GM12891 (cell line): ENCODE data around the gene CFAP100.

Experiments used
- DNase-seq: peaks from one replicate; pipeline ENCODE4 v3.0.0; 2011; ENCODE audit warnings: low spot score; ENCODE audit not compliant: insufficient read length
- FAIRE-seq: peaks from 2 replicates; lab custom pipeline; 2011; peaks lifted over from hg19 to GRCh38; lab: Jason Lieb, UNC
- PAX5 ChIP-seq: IDR thresholded peaks from 2 replicates; pipeline ENCODE4 v1.6.1; 2011; ENCODE audit warnings: low read length, moderate library complexity, mild to moderate bottlenecking; ENCODE audit not compliant: insufficient read depth, severe bottlenecking
- POLR2A ChIP-seq: IDR thresholded peaks from 2 replicates; pipeline ENCODE4 v1.6.1; 2011; ENCODE audit warnings: low read depth, low read length, control low read depth
- POLR2AphosphoS5 ChIP-seq: IDR thresholded peaks from 2 replicates; pipeline ENCODE4 v1.6.1; 2011; ENCODE audit warnings: low read depth, low read length, control low read depth
- POU2F2 ChIP-seq: IDR thresholded peaks from 2 replicates; pipeline ENCODE4 v1.6.1; 2011; ENCODE audit warnings: low read depth, mild to moderate bottlenecking, control low read depth, low read length, moderate library complexity
- SPI1 ChIP-seq: IDR thresholded peaks from 2 replicates; pipeline ENCODE4 v1.6.1; 2011; ENCODE audit warnings: low read depth, low read length, control low read depth
- TAF1 ChIP-seq: IDR thresholded peaks from 2 replicates; pipeline ENCODE4 v1.6.1; 2011; ENCODE audit warnings: low read depth, low read length, control low read depth

CFAP100 gene

DNA sequence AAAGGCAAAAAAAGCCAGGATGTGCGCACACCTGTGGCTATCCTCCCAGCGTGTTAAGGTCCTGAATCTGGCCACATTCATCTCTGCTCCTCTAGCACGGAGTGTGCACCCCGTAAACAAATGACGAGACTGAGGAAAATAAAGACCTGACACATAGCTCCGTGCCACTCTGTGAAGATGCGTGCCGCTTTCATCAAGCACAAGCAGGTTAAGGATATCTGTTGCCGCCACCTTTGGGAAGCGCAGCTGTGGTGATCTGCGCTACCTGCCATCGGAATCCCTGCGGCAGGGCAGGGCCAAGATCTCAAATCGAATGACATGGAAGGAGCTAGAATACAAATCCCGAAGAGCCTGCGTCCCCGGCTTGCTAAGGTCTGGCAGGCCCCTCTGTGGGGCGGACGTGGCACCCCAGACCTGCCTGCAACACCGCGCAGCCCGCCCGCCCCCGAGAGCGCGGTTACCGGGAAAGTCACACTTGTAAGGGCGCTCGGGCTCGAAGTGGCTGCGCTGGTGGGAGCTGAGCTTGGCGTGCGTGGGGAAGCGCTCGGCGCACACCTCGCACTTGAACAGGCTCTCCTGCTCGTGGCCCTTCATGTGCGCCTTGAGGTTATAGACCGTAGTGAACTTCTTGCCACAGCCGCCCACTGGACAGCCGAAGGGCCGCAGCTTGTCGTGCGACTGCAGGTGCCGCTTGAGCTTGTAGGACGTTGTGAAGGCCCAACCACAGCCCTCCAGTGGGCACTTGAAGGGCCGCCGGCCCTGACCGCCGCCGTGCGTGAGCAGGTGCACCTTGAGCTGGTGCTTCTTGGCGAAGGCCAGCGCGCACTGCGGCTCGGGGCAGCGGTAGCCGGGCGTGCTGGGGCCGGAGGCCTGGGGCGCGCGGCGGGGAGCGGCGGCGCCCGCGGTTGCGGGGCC is 80.0 kb downstream of the CFAP100 start:
- TF ChIP-seq POLR2AphosphoS5 (no peak; the same call in 1 of the 2 replicates), TAF1 (no peak), PAX5 (no peak), POLR2A (no peak), POU2F2 (no peak), SPI1 (no peak)
- FAIRE-seq (no peak), DNase-seq (peak; percentile 60)

DNA sequence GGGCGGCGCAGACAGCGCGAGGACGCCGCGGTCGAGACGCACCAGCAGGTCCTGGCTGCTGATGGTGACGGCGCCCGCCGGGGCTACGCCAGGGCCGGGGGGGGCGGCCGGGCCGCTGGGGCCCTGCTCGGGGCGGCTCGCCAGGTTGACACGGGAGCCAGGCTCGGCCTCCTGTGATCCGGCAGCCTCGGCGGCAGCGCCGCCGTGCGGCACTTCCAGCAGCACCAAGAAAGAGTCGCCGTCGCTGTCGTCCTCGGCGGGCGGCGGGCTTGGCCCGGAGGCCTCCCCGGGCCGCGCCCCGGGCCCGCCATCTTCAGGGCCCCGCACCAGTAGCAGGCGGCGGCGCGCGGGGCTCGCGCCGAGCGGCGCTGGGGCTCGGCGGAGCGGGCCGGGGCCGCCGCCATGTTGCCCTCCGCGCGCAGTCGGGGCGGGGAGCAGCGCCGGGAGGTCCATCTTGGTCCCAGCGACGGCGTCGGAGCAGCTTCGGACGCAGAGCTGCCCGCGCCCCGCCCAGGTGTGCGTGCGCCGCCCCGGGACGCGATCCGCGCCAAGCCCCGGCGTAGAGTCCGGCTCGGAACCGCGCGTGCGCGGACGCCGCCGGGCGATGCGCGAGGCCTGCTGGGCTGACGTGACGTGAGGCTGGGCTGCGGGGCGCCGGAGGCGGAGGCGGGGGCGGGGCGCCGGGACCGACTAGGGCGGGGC is 80.9 kb downstream of the CFAP100 start, which contains the start of gene ZXDC:
ZXDC (minus strand) TSS at position 479 of the 702 bp plus-strand sequence; CDS start at position 453, 26 bp downstream.
- DNase-seq, result peak; percentile 100
- peak; percentile 99 for FAIRE-seq
- TF ChIP-seq POLR2AphosphoS5 (peak; percentile 54), SPI1 (no peak), TAF1 (no peak; the same call in 1 of the 2 replicates), POLR2A (peak; percentile 57; the same call in 1 of the 2 replicates)

DNA sequence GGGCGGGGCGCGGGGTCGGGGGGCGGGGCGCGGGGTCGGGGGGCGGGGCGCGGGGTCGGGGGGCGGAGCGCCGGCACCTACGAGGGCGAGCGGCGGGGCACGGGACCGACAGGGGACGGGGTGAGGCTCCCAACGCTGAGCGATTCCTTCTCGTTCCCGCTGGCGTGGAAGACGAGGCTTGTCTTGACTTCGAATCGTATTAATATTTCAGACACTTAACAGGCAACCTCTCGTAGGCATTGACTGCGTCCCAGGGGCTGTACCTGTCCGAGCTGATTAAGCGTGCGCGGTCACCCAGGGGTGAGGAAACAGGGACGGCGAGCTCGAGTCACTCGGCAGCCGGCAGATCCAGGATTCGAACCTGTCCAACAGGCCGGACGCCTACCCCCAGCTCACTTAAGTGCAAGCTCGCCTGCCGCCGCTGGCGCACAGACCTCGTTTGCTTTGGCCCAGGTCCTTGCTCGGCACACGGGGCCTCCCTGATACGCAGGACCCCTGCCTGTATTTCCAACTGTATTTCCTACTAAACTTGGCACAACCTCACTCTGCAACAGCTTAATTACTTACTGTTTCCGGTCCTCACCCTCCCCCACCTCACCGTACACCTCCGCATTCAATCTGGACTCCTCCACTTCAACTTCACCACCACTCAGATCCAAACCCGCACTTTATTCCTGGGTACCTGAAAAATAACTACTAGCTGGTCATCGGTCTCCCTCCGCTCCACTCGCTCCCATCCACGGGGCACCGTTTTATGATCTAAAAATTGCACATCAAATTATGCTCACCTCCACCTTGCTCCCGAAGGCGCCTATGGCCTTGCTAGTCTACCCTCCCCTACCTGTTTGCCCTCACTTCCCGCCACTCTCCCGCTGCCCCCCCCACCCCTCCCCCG is 81.7 kb downstream of the CFAP100 start:
- FAIRE-seq (no peak), DNase-seq (no peak)
- no peak for TF ChIP-seq PAX5
- no peak for TF ChIP-seq POLR2A
- no peak for TF ChIP-seq TAF1
- no peak for TF ChIP-seq POU2F2
- no peak for TF ChIP-seq SPI1
- TF ChIP-seq POLR2AphosphoS5, result no peak

DNA sequence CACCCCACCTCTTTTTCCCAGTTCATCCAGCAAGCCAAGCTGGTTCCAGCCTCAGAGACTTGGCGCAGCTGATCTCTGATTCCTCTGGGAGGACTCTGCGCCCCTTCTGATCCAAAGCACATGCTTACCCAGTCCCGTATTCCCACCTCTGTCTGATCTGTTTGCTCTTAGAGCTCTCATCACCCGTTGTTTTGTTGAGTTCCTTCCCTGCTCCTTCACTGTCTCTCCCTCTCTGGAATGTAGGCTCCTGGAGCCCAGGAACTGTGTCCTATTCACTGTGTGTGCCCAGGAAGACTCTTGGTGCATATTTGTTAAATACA is 82.3 kb downstream of the CFAP100 start:
- DNase-seq (no peak), FAIRE-seq (no peak)
- TF ChIP-seq TAF1, result no peak
- TF ChIP-seq SPI1, result no peak
- TF ChIP-seq PAX5, result no peak
- TF ChIP-seq POU2F2, result no peak
- TF ChIP-seq POLR2A, result no peak

DNA sequence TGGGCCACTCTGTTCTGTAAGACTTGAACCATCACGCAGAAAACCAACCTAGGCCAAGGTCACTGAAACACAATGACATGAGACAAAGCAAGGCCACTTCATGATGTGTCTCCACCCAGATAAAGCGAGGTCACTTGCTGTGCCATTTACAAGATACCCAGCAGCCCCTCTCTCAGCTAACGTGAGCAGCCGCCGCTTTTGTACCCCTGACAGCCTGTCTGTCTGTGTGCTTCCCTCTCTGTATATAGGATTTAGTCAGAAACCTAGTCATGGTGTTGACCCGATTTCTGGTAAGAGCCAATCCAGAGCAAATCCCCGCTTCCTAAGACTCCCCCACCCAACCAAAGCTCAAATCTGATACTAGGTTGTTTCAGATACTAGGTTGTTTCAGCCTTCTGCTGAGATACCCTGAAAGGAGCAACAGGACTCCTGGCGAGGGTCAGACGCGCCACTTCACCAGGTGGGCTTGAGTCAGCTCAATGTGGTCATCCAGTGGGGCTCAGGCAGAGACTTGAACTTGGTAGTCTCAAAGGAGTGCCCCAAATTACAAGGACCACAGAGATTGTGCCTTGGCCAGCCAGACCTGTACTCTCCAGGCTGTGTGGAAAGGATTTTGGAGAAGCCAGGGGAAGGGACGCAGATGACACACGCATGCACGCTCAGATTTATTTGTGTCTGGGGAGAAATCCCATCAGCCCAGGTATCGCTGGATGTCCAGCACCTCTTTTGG is 84.0 kb downstream of the CFAP100 start:
- TF ChIP-seq PAX5 (no peak), POLR2A (no peak), TAF1 (no peak), SPI1 (no peak), POU2F2 (no peak), POLR2AphosphoS5 (no peak)
- DNase-seq, result no peak
- no peak for FAIRE-seq

DNA sequence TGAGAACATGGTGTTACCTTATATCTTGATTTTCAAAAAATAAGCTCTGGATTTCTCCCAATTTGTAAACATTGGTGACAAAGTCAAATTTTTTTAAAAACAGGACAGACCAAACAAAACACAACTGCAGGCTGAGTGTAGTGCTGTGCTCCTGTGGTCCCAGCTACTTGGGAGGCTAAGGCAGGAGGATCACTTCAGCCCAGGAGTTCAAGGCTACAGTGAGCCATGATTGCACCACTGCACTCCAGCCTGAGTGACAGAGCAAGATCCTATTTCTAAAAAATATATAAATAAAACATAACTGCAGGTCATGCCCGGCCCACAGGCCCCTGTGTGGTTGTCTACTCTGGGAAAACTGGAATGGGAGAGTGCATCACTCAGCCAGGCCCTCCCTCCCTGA is 84.9 kb downstream of the CFAP100 start:
- FAIRE-seq, result no peak
- DNase-seq, result no peak
- TF ChIP-seq SPI1 (no peak), PAX5 (no peak), POLR2AphosphoS5 (no peak)

DNA sequence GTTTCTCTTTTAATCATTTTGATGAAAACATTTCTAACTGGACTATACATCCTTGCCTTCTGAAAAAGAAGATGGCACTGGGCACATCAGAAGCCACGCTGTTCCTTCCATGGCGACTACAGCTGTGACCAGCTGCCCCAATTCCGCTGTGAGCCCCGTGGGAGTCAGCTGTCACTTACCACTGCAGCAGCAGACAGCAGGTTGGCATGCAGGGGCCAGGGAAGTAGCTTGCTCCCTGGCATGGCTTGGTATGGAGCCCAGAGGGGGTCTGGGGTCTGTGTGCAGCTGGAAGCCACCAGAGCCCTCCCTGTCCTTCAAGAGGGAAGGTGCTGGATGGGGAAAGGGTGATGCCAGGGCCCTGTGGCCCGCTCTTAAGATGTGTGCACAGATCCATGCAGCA is 85.5 kb downstream of the CFAP100 start:
- no peak for TF ChIP-seq TAF1
- no peak for TF ChIP-seq POLR2A
- FAIRE-seq (no peak), DNase-seq (no peak)

DNA sequence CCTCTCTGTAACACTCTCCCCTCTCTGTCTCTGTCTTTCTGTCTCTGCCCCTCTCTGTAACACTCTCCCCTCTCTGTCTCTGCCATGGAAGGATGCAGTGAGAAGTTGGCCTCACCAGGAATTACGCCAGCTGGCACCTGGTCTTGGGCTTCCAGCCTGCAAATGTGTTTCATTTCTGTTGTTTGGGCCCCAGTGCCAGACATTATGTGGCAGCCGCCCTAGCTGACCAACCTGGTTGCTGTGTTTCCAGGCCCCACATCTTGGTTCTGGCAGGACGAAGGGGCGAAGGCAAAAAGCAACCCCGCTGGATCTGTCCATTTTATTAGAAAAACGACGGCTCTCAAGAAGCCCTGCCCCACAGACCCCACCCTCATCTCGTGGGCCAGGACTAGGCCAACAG is 86.2 kb downstream of the CFAP100 start:
- FAIRE-seq (no peak), DNase-seq (no peak)
- TF ChIP-seq SPI1 (no peak), PAX5 (no peak), TAF1 (no peak), POU2F2 (no peak), POLR2A (no peak), POLR2AphosphoS5 (no peak)

DNA sequence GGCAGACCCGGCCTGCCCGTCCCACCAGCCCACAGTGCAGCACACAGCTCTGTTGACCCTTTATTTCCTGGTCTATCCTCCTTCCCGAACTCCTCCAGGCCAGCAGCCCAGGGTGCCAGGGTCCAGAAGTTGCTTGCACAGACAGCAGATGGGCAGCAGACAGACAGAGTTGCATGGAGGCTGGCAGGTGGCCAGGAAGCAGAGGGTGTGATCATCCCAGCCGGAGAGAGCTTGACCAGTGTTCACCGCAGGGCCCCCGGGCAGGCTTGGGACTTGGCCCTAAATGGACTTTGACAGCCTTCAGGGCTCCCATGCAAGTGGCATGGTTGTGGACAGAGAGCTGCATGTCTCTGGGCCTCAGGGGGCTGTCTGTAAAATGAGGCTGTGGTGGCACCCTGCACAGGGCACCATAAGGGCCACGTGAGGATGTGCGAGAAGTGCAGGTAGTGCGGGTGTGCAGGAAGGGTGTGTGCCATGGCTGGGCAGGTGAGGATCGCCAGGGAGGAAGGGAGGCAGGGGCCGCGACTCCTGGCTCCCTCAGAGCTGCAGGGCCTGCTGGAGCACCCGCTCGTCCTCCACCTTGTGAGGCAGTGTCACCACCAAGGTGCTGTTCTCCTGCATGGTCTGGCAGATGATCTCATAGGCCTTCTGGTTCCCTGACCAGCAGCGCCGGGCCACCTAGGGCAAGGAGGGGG is 87.2 kb downstream of the CFAP100 start:
- no peak for TF ChIP-seq PAX5
- TF ChIP-seq SPI1, result no peak
- TF ChIP-seq POLR2AphosphoS5, result no peak
- no peak for DNase-seq
- FAIRE-seq, result no peak
